ENCODE measurements around the gene SNX13.

SNX13 gene

GRCh38 chr7:17947620-17948019 lies 7.3 kb upstream of the SNX13 start:
- H3K4me1 ChIP-seq = no peaks in the 10 kb centered on the region
- no peak overlapping the region for H3K27ac ChIP-seq
- H3K9me3 ChIP-seq (ENCODE audit: control insufficient read depth, low read length) = no peaks in the 10 kb centered on the region
- no peak overlapping the region for H3K4me2 ChIP-seq (ENCODE audit: low read length)
- no peaks in the 10 kb centered on the region for H3K79me2 ChIP-seq
- TF ChIP-seq CTCF (IDR thresholded peaks at IDR 0.05) = no peak
- H3K4me3 ChIP-seq (ENCODE audit: low read depth, low read length) = no peak overlapping the region
- no peak overlapping the region for H3K9ac ChIP-seq
- H3K36me3 ChIP-seq (ENCODE audit: control insufficient read depth, insufficient read depth, low read length) = no peaks in the 10 kb centered on the region
- no peaks in the 10 kb centered on the region for H3K27me3 ChIP-seq (ENCODE audit: control insufficient read depth, insufficient read depth, low read length)
- no peak overlapping the region for H2AFZ ChIP-seq

GRCh38 chr7:17946591-17946990 lies 6.3 kb upstream of the SNX13 start:
- Histone ChIP-seq H3K9ac (no peak overlapping the region), H3K27me3 (ENCODE audit: control insufficient read depth, insufficient read depth, low read length) (no peaks in the 10 kb centered on the region), H3K36me3 (ENCODE audit: control insufficient read depth, insufficient read depth, low read length) (no peaks in the 10 kb centered on the region), H3K27ac (no peak overlapping the region), H3K4me2 (ENCODE audit: low read length) (no peak overlapping the region), H3K4me3 (ENCODE audit: low read depth, low read length) (no peak overlapping the region), H3K4me1 (peaks cover 3% of the 10 kb centered on the region), H3K9me3 (ENCODE audit: control insufficient read depth, low read length) (no peaks in the 10 kb centered on the region), H2AFZ (no peak overlapping the region), H3K79me2 (no peaks in the 10 kb centered on the region)
- no peak for TF ChIP-seq CTCF (IDR thresholded peaks at IDR 0.05)

GRCh38 chr7:17944720-17945119 lies 4.4 kb upstream of the SNX13 start:
- H3K36me3 ChIP-seq (ENCODE audit: control insufficient read depth, insufficient read depth, low read length) = no peaks in the 10 kb centered on the region
- no peak overlapping the region for H3K4me2 ChIP-seq (ENCODE audit: low read length)
- no peaks in the 10 kb centered on the region for H3K27me3 ChIP-seq (ENCODE audit: control insufficient read depth, insufficient read depth, low read length)
- H3K4me3 ChIP-seq (ENCODE audit: low read depth, low read length) = no peak overlapping the region
- H3K27ac ChIP-seq = no peak overlapping the region
- peaks cover under 1% of the 10 kb centered on the region for H3K79me2 ChIP-seq
- no peak overlapping the region for H3K9ac ChIP-seq
- H3K4me1 ChIP-seq = peaks cover 3% of the 10 kb centered on the region
- no peak for TF ChIP-seq CTCF (IDR thresholded peaks at IDR 0.05)
- H2AFZ ChIP-seq = no peak overlapping the region
- H3K9me3 ChIP-seq (ENCODE audit: control insufficient read depth, low read length) = no peaks in the 10 kb centered on the region

- H3K79me2 ChIP-seq = peaks cover 4% of the 10 kb centered on the region
- no peak overlapping the region for H3K4me3 ChIP-seq (ENCODE audit: low read depth, low read length)
- H2AFZ ChIP-seq = no peak overlapping the region
- TF ChIP-seq CTCF (IDR thresholded peaks at IDR 0.05) = no peak
- no peak overlapping the region for H3K27ac ChIP-seq
- H3K9me3 ChIP-seq (ENCODE audit: control insufficient read depth, low read length) = no peaks in the 10 kb centered on the region
- H3K9ac ChIP-seq = no peak overlapping the region
- H3K4me1 ChIP-seq = peaks cover 8% of the 10 kb centered on the region
- no peaks in the 10 kb centered on the region for H3K36me3 ChIP-seq (ENCODE audit: control insufficient read depth, insufficient read depth, low read length)
- no peak overlapping the region for H3K4me2 ChIP-seq (ENCODE audit: low read length)
- no peaks in the 10 kb centered on the region for H3K27me3 ChIP-seq (ENCODE audit: control insufficient read depth, insufficient read depth, low read length)
These were observed 2.7 kb upstream of the SNX13 start for GRCh38 chr7:17943006-17943405.

- Histone ChIP-seq H3K27me3 (ENCODE audit: control insufficient read depth, insufficient read depth, low read length) (no peaks in the 10 kb centered on the region), H3K79me2 (peaks cover 9% of the 10 kb centered on the region), H3K4me1 (peaks cover 14% of the 10 kb centered on the region), H3K4me3 (ENCODE audit: low read depth, low read length) (no peak overlapping the region), H3K9ac (no peak overlapping the region), H3K9me3 (ENCODE audit: control insufficient read depth, low read length) (no peaks in the 10 kb centered on the region), H2AFZ (no peak overlapping the region), H3K36me3 (ENCODE audit: control insufficient read depth, insufficient read depth, low read length) (no peaks in the 10 kb centered on the region), H3K4me2 (ENCODE audit: low read length) (no peak overlapping the region), H3K27ac (no peak overlapping the region)
- no peak for TF ChIP-seq CTCF (IDR thresholded peaks at IDR 0.05)
These were observed 1.9 kb upstream of the SNX13 start for GRCh38 chr7:17942231-17942630.

Measured in parathyroid adenoma (tissue), 2 donors.